NAMALWA (cell line): ENCODE data around the gene ASTL.
"Not testable (repeated sequence)": the region's sequence is repeated elsewhere in the genome, so short reads cannot be mapped to it uniquely, and the experiment has no call there.

Source experiments
- DNase-seq: peaks from one replicate; pipeline ENCODE4 v3.0.0-alpha.2; 2015; ENCODE audit warnings: low spot score

The ASTL gene

DNA sequence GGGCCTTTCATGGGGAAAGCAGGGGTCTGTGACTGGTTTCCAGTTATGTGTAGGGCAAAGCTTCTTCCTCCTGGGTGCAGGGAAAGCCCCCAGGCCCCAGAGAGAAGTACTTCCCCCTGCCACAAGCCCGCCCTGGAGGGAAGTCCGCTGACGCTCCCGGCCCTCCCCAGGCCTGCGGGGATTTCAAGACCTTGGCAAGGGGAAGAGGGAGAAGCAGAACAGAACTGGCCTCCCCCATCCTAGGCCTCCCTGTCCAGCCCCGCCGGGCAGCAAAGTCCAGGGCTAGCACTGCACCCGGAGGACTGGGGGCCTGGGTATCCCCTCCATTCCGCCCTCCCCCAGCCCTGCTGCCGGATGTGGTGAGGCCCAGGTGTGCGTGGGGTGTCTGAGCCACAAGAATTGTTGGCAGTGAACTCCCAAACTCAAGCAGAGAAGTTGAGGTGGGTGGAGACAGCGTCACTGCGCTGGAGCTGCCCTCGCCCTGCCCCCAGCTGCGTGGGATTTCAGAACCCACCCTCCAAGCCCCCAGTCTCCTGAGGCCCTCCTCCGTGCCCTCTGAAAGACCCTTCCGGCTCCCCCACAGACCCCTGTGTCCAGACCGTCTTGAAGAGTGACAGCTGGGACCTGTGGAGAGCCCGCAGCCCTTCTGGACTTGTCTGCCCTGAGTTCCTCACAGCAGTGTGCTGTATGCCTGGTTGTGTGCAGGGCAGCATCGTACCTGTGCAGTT is 8.0 kb upstream of the ASTL start:
- peak; percentile 84 for DNase-seq

DNA sequence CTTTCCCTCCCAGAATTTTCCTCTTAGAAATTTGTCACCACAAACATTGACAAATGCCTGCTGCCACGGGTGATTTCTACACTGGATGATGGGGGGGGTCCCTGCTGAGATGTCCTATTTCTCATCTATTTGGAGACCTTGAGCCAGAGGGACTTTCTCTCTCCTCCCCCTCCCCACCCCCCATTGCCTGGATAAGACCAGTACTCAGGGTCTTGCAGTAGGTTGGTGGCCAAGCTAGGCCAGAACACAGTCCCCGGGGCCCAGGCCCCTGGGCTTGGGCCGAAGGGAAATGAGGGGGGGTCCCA is 7.5 kb upstream of the ASTL start:
- DNase-seq = no peak

DNA sequence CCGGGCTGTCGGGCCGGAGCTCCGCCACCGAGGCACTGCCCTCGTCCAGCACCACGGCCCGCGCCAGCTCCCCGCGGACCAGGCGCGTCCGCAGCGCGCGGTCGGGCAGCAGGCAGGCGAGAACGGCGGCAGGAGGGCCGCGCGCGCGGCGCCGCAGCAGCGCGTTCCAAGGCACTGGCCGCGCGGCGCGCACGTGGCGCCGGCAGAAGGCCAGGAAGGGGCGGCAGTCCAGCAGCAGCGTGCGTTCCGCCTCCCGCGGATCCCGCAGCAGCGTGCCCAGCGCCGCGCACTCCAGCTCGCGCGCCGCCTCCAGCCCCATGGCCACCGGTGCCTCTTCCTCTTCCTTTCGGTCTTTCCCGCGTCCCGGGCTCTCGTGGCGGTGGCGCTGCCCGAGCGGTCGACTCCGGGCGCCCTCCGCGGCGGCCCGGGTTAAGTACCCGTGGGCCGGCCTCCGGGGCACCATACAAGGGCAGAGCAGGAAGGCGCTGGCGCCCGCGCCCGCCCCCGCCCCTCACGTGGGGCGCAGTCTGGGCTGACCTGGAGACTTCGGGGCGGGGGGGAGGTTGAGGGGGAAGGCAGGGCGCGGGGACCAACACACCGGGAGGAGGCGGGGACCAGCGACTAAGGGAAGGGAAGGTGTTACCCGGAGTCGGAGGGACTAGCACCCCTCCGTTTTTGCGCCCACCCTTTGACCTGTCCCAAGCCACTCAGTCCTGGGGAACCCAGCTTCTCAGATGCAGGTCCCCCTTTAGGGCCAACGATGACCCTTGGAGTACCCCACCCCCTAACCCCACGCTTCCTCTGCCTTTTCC is 6.9 kb upstream of the ASTL start, which contains the start of gene DUSP2:
DUSP2 (minus strand) TSS at position 405 of the 812 bp plus-strand sequence; CDS start at position 319, 86 bp downstream.
- peak; percentile 88 for DNase-seq

DNA sequence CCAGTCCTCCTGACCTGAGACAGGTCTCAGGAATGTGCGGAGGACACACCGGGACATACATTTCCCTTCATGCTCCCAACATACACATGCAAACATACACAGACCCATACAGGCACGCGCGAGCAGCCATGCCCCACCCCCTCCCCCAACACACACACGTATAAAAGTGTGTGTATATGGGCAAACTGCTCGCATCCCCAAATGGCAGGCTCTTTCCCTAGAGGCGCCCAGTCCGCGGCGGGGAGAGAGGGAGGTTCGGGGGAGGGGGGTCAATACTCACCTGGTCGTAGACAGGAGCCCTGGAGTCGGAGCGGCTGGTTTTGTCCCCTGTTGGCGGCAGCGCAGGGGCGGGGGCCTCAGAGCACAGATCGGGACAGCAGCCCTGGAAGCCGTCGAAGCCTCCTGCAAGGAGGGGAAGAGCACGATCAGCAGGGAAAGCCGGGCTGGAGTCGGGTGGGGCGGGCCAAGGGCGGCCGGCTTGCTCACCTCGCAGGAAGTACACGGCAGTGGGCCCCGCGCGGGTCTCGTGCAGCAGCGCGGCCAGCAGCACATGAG is 6.3 kb upstream of the ASTL start:
- DNase-seq = peak; percentile 37

DNA sequence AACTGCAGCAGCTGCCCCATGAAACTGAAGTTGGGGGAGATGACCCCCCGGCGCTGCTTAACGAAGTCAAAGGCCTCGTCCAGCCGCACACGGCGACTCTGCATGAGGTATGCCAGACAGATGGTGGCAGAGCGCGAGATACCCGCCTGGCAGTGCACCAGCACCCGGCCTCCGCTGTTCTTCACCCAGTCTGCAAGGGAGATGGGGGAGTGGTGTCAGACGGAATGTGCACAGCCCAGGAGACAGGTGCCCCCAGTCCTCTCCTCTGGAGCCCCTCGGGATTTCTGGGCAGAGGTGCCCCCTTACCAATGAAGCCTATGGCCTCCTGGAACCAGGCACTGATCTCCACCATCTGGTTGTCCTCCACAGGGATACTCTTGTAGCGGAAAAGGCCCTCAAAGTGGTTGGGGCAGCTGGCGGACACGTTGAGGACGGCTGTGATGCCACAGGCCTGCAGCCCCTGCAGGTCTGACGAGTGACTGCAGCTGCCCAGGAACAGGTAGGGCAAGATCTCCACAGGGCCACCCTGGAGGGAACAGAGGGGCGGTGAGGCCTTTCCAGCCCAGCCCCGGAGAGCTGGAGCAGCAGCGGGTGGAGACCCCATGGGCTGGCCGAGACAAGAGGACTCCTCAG is 5.7 kb upstream of the ASTL start:
- peak; percentile 65 for DNase-seq

DNA sequence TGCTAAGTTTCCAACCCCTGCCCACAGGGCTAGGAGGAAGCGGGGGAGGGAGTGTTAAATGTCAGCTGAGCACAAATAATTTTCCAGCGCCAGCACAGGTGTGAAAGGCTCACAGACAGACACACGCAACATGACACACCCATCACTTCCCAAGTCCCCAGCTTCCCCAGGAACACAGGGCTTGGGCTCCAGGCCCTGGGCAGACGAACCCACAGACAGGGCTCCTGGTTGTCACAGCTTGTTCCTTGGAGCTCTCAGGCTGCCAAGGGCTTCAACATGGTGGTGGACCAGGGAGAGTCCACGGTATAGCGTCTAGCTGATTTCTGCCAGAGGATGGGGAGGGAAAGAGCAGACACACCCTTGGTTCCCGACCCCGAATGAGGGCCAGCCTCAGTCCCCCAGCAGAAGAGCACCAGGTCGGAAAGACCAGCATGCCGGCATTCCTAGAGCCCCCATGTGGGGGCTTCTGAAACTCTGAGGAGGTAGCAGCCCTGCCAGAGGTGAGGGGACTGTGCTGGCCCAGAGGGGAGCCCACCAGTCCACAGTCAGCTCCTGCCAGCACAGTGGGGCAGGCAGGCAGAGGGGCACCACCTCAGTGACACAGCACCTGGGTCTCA is 5.0 kb upstream of the ASTL start:
- DNase-seq = no peak

DNA sequence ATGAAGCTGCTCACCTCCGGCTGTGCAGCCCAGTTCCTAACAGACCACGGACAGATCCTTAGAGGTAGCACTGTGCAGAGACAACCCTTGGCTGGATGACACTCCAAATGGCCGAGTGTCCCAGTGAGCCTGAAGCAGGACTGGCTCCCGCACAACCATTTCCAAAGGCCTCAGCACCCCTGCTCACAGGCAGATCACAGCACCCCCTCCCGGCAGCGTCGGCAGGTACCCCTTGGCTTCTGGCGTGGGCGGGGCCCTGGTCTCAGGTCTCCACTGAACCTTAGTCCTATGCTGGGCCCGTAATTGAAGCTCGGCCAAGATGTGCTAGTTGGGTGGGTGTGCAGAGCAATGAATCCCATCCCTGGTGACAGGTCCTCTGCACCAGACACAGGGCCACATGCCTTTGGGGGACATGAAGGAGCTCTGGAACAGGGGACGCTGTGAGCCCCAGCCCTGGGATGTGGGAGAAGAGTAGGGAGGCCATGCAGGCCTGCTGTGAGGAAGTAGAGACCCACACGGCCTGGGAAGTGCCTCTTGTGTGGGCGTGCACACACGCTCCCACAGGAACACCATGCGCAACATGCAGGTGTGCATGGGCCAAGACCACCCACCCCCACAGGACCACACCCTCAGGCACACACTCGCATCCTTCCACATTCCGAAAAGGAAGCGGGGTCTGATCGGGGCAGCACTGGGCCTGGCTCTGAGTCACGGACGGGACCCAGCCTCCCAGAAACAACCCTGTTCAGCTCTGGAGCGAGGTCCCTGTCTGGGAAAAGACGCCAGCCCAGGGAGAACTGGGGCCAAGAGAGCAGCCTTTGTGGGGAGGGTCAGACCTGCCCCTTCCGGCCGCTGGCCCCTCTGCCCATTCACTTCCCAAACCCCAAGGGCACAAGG is 4.2 kb upstream of the ASTL start:
- peak; percentile 71 for DNase-seq

DNA sequence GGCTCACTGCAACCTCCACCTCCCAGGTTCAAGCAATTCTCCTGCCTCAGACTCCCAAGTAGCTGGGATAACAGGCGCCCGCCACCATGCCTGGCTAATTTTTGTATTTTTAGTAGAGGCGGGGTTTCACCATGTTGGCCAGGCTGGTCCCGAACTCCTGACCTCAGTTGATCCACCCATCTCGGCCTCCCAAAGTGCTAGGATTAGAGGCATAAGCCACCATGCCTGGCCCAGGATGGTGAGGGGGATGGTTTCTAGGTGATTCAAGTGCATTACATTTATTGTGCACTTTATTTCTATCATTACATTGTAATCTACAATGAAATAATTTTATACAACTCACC is 3.3 kb upstream of the ASTL start:
- DNase-seq = not testable (repeated sequence)

DNA sequence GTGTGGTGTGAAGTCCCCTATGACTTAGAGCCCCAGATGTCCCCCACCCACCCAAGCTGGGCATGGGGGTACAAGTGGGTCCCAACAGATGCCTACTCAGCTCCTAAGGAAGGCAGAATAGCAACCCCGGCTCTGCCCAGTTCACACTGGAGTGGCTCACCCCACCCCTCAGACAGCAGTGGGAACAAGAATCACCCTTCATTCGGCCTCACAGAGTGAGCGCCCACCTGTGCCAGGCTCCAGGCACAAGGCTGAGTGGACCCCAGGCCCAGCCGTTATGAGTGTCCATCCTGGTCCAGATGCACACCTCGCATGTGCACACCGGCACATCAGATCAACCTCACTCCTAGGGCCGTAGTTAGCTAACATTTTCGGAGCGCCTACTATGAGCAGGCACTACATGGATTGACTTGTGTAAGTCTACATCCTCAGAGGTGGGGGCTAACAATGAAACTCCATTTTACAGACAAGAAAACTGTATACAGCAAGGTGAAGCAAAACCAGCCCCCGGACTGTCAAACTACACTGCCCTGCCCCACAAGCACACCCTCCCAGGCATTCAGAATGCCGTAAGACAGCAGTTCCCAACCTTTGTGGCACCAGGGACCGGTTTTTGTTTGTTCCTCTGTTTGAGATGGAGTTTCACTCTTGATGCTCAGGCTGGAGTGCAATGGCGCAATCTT is 2.8 kb upstream of the ASTL start:
- DNase-seq = no peak

DNA sequence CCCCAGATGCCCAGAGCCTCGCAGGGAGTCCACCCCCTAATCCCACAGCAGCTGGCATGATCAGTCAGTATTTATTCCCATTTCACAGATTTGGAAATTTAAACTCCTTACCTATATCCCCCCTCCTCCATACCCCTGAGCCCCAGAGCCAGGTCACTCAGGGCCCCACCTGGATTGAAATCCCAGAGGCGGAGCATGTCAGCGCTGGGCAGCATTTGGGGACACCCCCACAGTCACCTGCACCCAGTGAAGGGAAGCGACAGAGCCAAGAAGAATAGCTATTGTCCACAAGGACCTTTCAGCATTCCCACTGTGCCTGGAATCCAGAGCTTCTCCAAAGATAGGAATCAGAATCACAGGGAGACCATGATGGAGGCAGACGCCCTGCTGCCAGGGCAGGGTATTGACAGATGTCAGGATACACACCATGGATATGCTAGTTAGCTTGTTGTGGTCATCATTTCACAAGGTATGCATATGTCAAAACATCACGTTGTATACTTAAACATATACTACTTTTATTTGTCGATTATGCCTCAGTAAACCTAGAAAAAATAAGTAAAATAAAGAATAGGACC is 968 bp upstream of the ASTL start:
- DNase-seq = no peak

DNA sequence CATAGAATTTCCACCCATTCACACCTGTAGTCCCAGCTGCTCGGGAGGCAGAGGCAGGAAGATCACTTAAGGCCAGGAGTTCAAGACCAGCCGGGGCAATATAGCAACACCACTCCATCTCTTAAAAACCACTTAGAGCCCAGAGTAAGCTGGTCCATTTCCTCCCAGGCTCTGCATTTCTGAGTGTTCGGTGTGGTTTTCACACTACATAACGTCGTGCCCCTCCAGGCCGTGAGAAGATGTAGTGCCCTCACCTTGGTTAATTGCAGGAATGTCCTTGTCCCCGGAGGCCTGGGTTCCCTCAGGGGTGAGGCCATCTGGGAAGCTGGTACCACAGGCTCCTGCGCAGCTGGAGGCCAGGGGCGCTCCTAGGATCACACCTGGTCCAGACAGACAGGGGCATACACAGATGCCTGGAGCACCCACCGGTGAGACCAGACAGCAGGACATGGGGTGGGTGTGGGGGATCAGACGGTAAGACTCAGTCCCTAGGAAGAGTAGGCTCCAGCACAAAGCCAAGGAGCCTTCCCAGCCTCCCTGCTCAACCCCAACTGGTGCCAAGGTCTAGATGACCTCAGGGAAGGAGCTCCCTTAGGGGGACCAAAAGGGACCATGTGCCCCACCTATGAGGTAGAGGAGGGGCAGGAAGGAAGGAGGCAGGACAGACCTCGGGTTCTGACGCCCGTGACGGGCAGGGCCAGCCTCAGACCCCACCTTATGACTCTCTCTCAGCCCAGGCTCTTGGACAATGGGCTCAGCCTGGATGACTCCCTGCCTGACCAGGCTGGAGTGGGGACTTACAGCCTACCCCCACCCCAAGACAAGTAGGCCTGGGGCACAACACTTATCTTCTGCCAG is 752 bp downstream of the ASTL start:
- no peak for DNase-seq

DNA sequence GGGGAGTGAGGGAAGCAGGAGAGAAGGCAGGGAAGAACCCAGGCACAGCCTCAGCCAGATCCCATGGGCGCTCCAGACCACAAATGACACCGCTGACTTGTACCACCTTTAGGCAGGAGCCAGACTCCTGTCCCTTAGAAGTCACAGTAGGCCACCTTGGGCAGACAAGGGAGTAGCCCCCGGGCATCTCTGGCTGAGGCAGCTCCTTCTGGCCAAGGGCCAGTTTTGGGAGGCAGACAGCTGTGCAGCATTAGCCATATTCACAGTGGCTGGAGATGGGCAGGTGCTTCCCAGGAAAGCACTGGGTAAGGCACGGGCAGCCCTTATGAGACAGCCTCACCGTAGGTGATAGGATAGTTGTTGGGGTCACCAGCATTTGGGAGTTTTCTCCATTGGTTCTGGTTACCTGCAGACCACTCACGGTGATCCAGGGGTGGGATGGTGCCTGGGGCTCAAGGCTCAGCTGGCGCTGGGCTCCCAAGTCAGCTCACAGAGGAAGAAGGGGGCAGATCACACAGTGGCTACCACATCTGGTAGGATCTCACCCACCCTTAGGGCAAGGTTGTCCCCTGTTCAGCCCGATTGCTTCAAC is 2.1 kb downstream of the ASTL start:
- no peak for DNase-seq

DNA sequence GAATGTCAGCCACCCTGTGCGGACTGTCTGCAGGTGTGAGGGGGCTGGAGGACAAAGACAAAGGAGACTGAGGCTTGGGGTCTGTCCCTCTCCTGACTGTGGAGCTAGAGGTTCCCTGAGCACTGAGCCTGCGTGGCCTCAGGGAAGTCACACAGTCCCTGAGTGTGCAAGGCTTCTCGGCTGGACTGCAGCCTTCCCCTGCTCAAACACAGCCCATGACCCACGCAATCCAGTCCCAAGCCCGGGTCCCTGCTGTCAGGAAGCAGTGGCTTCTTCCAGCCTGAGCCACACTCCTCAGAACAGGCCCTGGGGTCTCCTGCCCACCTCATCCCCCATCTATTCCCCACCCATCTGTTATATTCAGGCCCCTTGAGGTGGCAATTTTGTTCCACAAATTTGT is 2.7 kb downstream of the ASTL start:
- no peak for DNase-seq

DNA sequence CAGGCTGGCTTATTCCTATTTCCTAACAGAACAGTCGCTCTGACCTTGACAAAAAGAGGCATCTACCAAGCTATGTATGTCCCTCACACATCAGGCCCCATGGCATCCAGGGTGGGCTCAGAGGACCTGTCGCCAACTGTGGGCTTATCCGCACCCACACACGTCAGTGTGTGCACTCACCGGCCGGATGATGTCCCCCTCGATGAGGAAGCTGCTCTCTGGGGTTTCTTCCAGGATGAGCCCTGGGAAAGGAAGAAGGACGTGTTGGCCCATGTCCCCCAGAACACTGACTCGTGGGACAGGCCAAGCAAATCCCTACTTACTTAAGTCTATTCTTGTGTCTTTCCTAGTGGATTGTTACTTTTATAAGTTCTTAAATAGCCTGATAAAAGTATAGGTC is 3.1 kb downstream of the ASTL start:
- no peak for DNase-seq

DNA sequence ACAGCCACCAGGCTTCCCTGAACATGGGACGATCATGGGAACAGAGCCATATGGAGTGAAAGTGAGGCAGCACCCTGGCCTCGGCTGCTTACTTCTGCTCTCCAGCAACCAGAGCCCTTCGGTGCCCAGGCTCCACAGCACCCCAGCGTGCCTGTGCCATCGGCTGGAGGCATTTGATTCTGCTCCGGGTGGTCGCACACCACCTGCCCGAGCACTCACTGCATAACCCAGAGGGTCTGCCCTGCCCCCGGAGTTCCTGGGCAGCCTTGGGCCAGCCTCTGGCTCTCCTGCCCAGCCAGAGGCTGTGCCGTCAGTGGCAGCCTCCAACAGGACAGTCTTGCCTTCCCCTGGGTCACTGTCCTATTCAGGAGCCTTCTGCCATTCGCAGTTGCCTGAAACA is 3.9 kb downstream of the ASTL start:
- no peak for DNase-seq

DNA sequence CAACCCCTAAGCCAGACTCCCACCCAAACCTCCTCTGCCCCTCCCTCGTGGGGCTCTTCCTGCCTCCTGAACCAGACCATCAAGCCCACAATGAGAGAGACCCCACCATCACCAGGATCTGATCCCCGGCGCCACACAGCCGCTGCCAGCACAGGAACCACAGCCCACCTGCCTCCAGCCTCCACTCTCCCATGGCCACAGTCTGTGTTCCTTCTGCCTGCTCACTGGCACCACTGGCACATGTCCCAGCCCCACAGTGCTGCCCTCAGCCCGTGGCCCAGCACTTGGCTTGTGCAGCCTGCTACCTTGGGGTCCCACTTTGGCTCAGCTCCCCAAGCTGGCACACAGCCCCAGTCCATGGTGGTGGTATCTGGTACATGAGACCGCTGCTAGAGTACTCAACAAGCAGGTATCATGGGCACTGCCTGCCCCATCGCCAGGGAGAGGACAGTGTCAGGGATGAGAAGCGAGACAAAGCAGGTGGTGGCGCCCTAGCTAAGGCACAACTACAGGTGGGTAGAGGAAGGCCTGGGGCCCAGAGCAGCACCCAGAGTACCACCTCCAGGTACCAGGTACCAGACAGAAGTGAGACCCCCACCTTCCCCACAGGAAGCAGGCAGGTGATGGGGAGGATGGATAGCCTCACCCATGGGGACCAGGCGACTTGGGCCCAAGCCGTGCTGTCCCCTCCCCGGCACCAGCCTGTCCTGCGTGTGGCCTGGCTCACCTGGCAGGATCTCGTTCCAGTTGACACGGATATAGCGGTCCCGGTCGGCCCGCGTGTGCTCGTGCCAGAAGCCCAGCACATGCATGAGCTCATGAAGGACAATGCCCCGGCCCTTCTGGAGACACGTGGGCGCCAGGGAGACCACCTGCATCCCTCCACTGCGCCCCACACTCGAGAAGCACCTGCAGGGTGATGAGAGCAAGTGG is 6.2 kb downstream of the ASTL start:
- DNase-seq = no peak

DNA sequence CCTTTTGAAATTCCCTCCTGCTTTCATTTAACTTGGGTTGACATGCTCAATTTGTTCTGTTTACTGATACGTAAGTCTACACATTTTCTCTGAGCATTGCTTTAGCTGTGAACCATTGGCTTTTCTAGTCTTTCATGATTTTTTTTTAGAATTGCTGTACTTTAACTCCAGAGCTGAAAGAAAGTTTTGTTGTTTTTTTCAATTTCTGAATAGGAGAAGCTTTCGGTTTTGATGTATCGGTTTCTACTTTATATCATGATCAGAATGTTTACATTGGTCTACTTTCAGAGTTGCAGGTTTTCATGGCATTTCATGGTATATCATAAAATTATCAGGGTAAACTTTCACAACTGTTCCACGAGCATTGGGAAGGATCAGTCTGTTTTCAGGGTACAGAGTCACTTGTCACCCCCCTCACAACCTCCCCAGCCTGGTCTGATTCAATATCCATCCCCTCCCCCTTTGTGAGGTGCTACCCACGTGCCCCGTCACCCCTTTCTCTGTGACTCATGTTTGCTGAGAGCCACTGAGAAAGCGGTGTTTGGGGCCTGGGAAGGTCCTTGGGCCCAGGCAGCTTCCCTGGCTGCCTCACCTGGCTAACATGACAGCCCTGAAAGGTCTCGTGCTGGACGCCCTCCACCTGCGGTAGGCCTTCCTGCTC is 7.0 kb downstream of the ASTL start:
- no peak for DNase-seq

DNA sequence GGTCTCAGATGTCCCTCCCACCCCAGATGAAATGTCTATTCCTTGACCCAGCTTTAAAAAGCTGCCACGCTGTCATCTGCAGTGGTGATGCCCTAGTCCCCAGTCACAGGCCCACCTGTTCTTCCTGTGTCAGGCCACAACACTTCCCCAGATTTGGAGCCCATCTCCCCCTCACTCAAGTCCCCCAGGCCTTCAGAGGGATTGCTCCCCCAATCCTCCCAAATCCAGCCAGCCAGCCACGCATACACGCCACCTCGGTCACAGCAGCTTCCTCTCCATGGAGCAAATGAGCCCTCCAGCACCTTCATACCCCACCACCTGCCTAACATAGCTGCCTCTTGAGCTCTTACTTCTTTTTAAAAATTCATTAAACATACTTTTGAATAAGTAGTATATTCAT is 7.8 kb downstream of the ASTL start:
- DNase-seq = no peak
